HEK293 (cell line): Measurements from ENCODE around the gene C20orf204.

Source experiments
- GLIS1 ChIP-seq: fragments of 450-650 bp; formaldehyde crosslinking; IDR thresholded peaks from 2 replicates; pipeline ENCODE4 v1.5.1; 2016; ENCODE audit warnings: missing biosample characterization, missing genetic modification characterization
- HIC1 ChIP-seq: fragments of 450-650 bp; formaldehyde crosslinking; IDR thresholded peaks from 2 replicates; pipeline ENCODE4 v1.5.1; 2016; ENCODE audit warnings: missing biosample characterization, missing genetic modification characterization
- HOXA7 ChIP-seq: sonication (generic); formaldehyde crosslinking; IDR thresholded peaks from 2 replicates; pipeline ENCODE4 v1.8.1; 2022; ENCODE audit warnings: missing genetic modification reagents, borderline replicate concordance
- HOXD13 ChIP-seq: sonication (generic); formaldehyde crosslinking; IDR thresholded peaks from 2 replicates; pipeline ENCODE4 v1.8.0; 2022; ENCODE audit warnings: missing genetic modification reagents, borderline replicate concordance
- KLF16 ChIP-seq: fragments of 450-650 bp; formaldehyde crosslinking; IDR thresholded peaks from 2 replicates; pipeline ENCODE4 v1.5.1; 2017; ENCODE audit warnings: missing biosample characterization, missing genetic modification characterization
- KLF8 ChIP-seq: fragments of 450-650 bp; formaldehyde crosslinking; IDR thresholded peaks from 2 replicates; pipeline ENCODE4 v1.5.1; 2016; ENCODE audit warnings: missing biosample characterization, missing genetic modification characterization
- REST ChIP-seq: fragments of 450-650 bp; formaldehyde crosslinking; IDR thresholded peaks from 2 replicates; pipeline ENCODE4 v1.5.1; 2016; ENCODE audit warnings: missing biosample characterization, missing genetic modification characterization
- SP2 ChIP-seq: fragments of 450-650 bp; formaldehyde crosslinking; IDR thresholded peaks from 2 replicates; pipeline ENCODE4 v1.5.1; 2016; ENCODE audit warnings: missing biosample characterization, missing genetic modification characterization
- SP7 ChIP-seq: fragments of 450-650 bp; formaldehyde crosslinking; IDR thresholded peaks from 2 replicates; pipeline ENCODE4 v1.5.1; 2016; ENCODE audit warnings: missing biosample characterization, missing genetic modification characterization
- ZBTB10 ChIP-seq: fragments of 450-650 bp; formaldehyde crosslinking; IDR thresholded peaks from 2 replicates; pipeline ENCODE4 v1.5.1; 2016; ENCODE audit warnings: missing biosample characterization, missing genetic modification characterization
- ZBTB26 ChIP-seq: fragments of 450-650 bp; formaldehyde crosslinking; optimal IDR thresholded peaks from 2 replicates; pipeline ENCODE3; 2016; ENCODE audit warnings: missing biosample characterization, mild to moderate bottlenecking, missing genetic modification characterization
- ZBTB6 ChIP-seq: fragments of 450-650 bp; formaldehyde crosslinking; IDR thresholded peaks from 2 replicates; pipeline ENCODE4 v1.5.1; 2017; ENCODE audit warnings: missing biosample characterization, missing genetic modification characterization
- ZFP37 ChIP-seq: fragments of 450-650 bp; formaldehyde crosslinking; IDR thresholded peaks from 2 replicates; pipeline ENCODE4 v1.5.1; 2016; ENCODE audit warnings: missing biosample characterization, missing genetic modification characterization
- ZIC2 ChIP-seq: fragments of 450-650 bp; formaldehyde crosslinking; IDR thresholded peaks from 2 replicates; pipeline ENCODE4 v1.5.1; 2016; ENCODE audit warnings: missing biosample characterization, missing genetic modification characterization
- ZNF10 ChIP-seq: fragments of 450-650 bp; formaldehyde crosslinking; IDR thresholded peaks from 2 replicates; pipeline ENCODE4 v1.5.1; 2017; ENCODE audit warnings: missing biosample characterization, missing genetic modification characterization
- ZNF24 ChIP-seq: fragments of 450-650 bp; formaldehyde crosslinking; IDR thresholded peaks from 2 replicates; pipeline ENCODE4 v1.5.1; 2016; ENCODE audit warnings: missing biosample characterization, missing genetic modification characterization
- ZNF248 ChIP-seq: fragments of 450-650 bp; formaldehyde crosslinking; IDR thresholded peaks from 2 replicates; pipeline ENCODE4 v1.5.1; 2017; ENCODE audit warnings: missing biosample characterization, missing genetic modification characterization
- ZNF266 ChIP-seq: fragments of 450-650 bp; formaldehyde crosslinking; IDR thresholded peaks from 2 replicates; pipeline ENCODE4 v1.5.1; 2016; ENCODE audit warnings: missing biosample characterization, missing genetic modification characterization, low read depth
- ZNF292 ChIP-seq: fragments of 450-650 bp; formaldehyde crosslinking; IDR thresholded peaks from 2 replicates; pipeline ENCODE4 v1.5.1; 2016; ENCODE audit warnings: low read depth, missing biosample characterization, missing genetic modification characterization, borderline replicate concordance
- ZNF488 ChIP-seq: fragments of 450-650 bp; formaldehyde crosslinking; IDR thresholded peaks from 2 replicates; pipeline ENCODE4 v1.5.1; 2016; ENCODE audit warnings: missing biosample characterization, missing genetic modification characterization
- ZNF514 ChIP-seq: fragments of 450-650 bp; formaldehyde crosslinking; IDR thresholded peaks from 2 replicates; pipeline ENCODE4 v1.5.1; 2016; ENCODE audit warnings: missing biosample characterization, missing genetic modification characterization
- ZNF561 ChIP-seq: fragments of 450-650 bp; IDR thresholded peaks from 2 replicates; pipeline ENCODE4 v1.5.1; 2018; ENCODE audit warnings: missing biosample characterization, missing genetic modification characterization, borderline replicate concordance
- ZNF654 ChIP-seq: fragments of 450-650 bp; formaldehyde crosslinking; IDR thresholded peaks from 2 replicates; pipeline ENCODE4 v1.5.1; 2016; ENCODE audit warnings: low read depth, missing biosample characterization, missing genetic modification characterization
- ZNF791 ChIP-seq: fragments of 450-650 bp; formaldehyde crosslinking; IDR thresholded peaks from 2 replicates; pipeline ENCODE4 v1.5.1; 2016; ENCODE audit warnings: missing biosample characterization, missing genetic modification characterization
- ZNF837 ChIP-seq: fragments of 450-650 bp; formaldehyde crosslinking; IDR thresholded peaks from 2 replicates; pipeline ENCODE4 v1.5.1; 2016; ENCODE audit warnings: missing biosample characterization, missing genetic modification characterization
- ZSCAN18 ChIP-seq: fragments of 450-650 bp; formaldehyde crosslinking; IDR thresholded peaks from 2 replicates; pipeline ENCODE4 v1.5.1; 2016; ENCODE audit warnings: missing biosample characterization, missing genetic modification characterization

The C20orf204 gene

GRCh38 chr20:64057628-64058498 lies 21.9 kb downstream of the C20orf204 start (continued):
- TF ChIP-seq ZSCAN18 (tag by site-specific recombination): no peak
- TF ChIP-seq HOXD13: no peak
- TF ChIP-seq ZNF248 (tag by site-specific recombination): no peak
- no peak for TF ChIP-seq ZNF292 (tag by site-specific recombination)
- TF ChIP-seq ZNF837 (tag by site-specific recombination): 0 out of 2 replicates have a peak, but pooled peaks have one; percentile 54
- peak; percentile 69; the same call in 1 of the 2 replicates for TF ChIP-seq ZNF561 (tag by site-specific recombination)
- peak; percentile 90 for TF ChIP-seq ZNF654 (tag by site-specific recombination)
- TF ChIP-seq ZBTB6 (tag by site-specific recombination): no peak
- TF ChIP-seq ZIC2 (tag by site-specific recombination): peak; percentile 65
- TF ChIP-seq ZNF488 (tag by site-specific recombination): no peak
- TF ChIP-seq GLIS1: peak; percentile 99
- peak; percentile 16 for TF ChIP-seq ZBTB26 (tag by site-specific recombination)
- no peak for TF ChIP-seq ZFP37
- 0 out of 2 replicates have a peak, but pooled peaks have one; percentile 31 for TF ChIP-seq HIC1 (tag by site-specific recombination)
- peak; percentile 71 for TF ChIP-seq ZBTB10
- peak; percentile 19; the same call in 1 of the 2 replicates for TF ChIP-seq SP2 (tag by site-specific recombination)
- peak; percentile 92 for TF ChIP-seq ZNF10 (tag by site-specific recombination)
- no peak for TF ChIP-seq HOXA7 (CRISPR knock-in tag)
- TF ChIP-seq ZNF266 (tag by site-specific recombination): no peak
- peak; percentile 64 for TF ChIP-seq KLF16
- TF ChIP-seq ZNF791 (tag by site-specific recombination): no peak
- no peak for TF ChIP-seq REST (tag by site-specific recombination)
- peak; percentile 36; the same call in 1 of the 2 replicates for TF ChIP-seq KLF8 (tag by site-specific recombination)
- 0 out of 2 replicates have a peak, but pooled peaks have one; percentile 23 for TF ChIP-seq ZNF24 (tag by site-specific recombination)
- TF ChIP-seq SP7 (tag by site-specific recombination): 0 out of 2 replicates have a peak, but pooled peaks have one; percentile 39
- no peak for TF ChIP-seq ZNF514 (tag by site-specific recombination)
